ENCODE data around the gene PSMB2. TPM values are rescaled to one million over a fixed set of nuclear protein-coding genes. Genes with fewer than 3 reads are reported as not detected.

The PSMB2 gene
- total RNA-seq, 1 donor from 2014 or later = 39.9 TPM

DNA sequence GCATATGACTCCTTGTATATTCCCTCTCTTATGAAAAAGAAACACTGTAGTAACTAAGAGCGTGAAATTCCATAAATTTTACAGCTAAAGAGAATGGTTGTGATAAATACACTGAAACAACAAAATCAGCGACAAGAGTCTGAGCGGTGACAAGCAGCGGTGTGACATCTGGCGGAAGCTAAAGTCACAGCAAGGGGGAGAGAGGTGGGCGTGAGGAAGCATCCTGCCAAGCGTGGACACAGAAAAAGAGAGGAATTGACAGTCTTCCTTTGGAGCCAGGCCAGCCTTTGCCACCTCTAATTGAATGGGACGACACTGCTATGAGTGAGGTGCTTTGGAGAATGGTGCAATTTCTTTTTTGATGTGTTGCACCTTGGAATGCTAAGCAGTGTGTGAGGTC lies 25.9 kb downstream of the PSMB2 start:
- Histone ChIP-seq H3K27ac (replicated peaks) (no peak overlapping the region), H3K4me3 (no peak overlapping the region), H3K36me3 (peaks cover 50% of the 10 kb centered on the region), H3K27me3 (ENCODE audit: low read depth) (no peaks in the 10 kb centered on the region), H3K9me3 (replicated peaks) (no peaks in the 10 kb centered on the region), H3K4me1 (peaks cover 8% of the 10 kb centered on the region)
- intact Hi-C loops (cut with micrococcal nuclease) = no loop called here
- TF ChIP-seq, protein P1, sequence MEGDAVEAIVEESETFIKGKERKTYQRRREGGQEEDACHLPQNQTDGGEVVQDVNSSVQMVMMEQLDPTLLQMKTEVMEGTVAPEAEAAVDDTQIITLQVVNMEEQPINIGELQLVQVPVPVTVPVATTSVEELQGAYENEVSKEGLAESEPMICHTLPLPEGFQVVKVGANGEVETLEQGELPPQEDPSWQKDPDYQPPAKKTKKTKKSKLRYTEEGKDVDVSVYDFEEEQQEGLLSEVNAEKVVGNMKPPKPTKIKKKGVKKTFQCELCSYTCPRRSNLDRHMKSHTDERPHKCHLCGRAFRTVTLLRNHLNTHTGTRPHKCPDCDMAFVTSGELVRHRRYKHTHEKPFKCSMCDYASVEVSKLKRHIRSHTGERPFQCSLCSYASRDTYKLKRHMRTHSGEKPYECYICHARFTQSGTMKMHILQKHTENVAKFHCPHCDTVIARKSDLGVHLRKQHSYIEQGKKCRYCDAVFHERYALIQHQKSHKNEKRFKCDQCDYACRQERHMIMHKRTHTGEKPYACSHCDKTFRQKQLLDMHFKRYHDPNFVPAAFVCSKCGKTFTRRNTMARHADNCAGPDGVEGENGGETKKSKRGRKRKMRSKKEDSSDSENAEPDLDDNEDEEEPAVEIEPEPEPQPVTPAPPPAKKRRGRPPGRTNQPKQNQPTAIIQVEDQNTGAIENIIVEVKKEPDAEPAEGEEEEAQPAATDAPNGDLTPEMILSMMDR (IDR thresholded peaks at IDR 0.05; ENCODE audit: borderline replicate concordance) = no peak
- no peak for DNase-seq

GRCh38 chr1:35611655-35612054 lies 29.7 kb downstream of the PSMB2 start:
- Histone ChIP-seq H3K4me3 (no peak overlapping the region), H3K27ac (replicated peaks) (no peak overlapping the region), H3K9me3 (replicated peaks) (no peaks in the 10 kb centered on the region), H3K4me1 (peaks cover 13% of the 10 kb centered on the region), H3K27me3 (ENCODE audit: low read depth) (no peaks in the 10 kb centered on the region), H3K36me3 (peaks cover 59% of the 10 kb centered on the region)
- DNase-seq = no peak
- intact Hi-C loops (cut with micrococcal nuclease) = no loop called here
- TF ChIP-seq, protein P1 (IDR thresholded peaks at IDR 0.05; ENCODE audit: borderline replicate concordance) = no peak

- intact Hi-C loops (cut with micrococcal nuclease) = no loop called here
- H3K36me3 ChIP-seq = peaks cover 90% of the 10 kb centered on the region
- H3K27ac ChIP-seq (replicated peaks) = no peak overlapping the region
- no peaks in the 10 kb centered on the region for H3K27me3 ChIP-seq (ENCODE audit: low read depth)
- DNase-seq = no peak
- H3K4me1 ChIP-seq = peaks cover 5% of the 10 kb centered on the region
- no peak overlapping the region for H3K4me3 ChIP-seq
- no peaks in the 10 kb centered on the region for H3K9me3 ChIP-seq (replicated peaks)
- TF ChIP-seq, protein P1 (IDR thresholded peaks at IDR 0.05; ENCODE audit: borderline replicate concordance) = no peak
Measured at GRCh38 chr1:35605867-35606182, 35.5 kb downstream of the PSMB2 start.

GRCh38 chr1:35605071-35605866 lies 36.1 kb downstream of the PSMB2 start:
- Histone ChIP-seq H3K4me3 (no peak overlapping the region), H3K27ac (replicated peaks) (no peak overlapping the region), H3K4me1 (peaks cover 5% of the 10 kb centered on the region), H3K27me3 (ENCODE audit: low read depth) (no peaks in the 10 kb centered on the region), H3K9me3 (replicated peaks) (no peaks in the 10 kb centered on the region), H3K36me3 (peaks cover 91% of the 10 kb centered on the region)
- TF ChIP-seq, protein P1 (IDR thresholded peaks at IDR 0.05; ENCODE audit: borderline replicate concordance) = no peak
- intact Hi-C loops (cut with micrococcal nuclease) = no loop called here
- DNase-seq = no peak

DNA sequence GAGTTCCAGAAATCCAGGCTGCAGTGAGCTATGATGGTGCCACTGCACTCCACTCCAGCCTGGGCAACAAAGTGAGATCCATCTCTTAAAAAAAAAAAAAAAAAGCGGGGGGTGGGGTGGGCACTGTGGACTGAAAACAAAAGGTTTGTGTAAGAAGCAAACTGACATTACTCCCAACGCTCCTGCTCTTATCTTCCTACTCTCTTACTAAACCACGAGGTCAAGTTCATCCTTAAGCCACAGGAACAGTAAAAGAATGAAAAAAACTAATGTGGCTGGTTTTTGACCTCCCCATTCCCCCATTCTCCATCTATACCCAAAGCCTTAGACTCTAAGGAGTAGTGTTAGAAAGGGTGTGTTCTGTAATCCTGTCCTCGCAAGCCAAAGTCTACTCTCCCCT lies 37.4 kb downstream of the PSMB2 start:
- H3K27ac ChIP-seq (replicated peaks) = no peak overlapping the region
- intact Hi-C loops (cut with micrococcal nuclease) = no loop called here
- H3K27me3 ChIP-seq (ENCODE audit: low read depth) = no peaks in the 10 kb centered on the region
- peaks cover 3% of the 10 kb centered on the region for H3K4me1 ChIP-seq
- TF ChIP-seq, protein P1 (IDR thresholded peaks at IDR 0.05; ENCODE audit: borderline replicate concordance) = no peak
- no peaks in the 10 kb centered on the region for H3K9me3 ChIP-seq (replicated peaks)
- H3K4me3 ChIP-seq = no peak overlapping the region
- peaks cover 97% of the 10 kb centered on the region for H3K36me3 ChIP-seq
- DNase-seq = no peak

Measured in left ventricle myocardium inferior (tissue), 1 donor.